ENCODE measurements around the gene EXT2.

DNA sequence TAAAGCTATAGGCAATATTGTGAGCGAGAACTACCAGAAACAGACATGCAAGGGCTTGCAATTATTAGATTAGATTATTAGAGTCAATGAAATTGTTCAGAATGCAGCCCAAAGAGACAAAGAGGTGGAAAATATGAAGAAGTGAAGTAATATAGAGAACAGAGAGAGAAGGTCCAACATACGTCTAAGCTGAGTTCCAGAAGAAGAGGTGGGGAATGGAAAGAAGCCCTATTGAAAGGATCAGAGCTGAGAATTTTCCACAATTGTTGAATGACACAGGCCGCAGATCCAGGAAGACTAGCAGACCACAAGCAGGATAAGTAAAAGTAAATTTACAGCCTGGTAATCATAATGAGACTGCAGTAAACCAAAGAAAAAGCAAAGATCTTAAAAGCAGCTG, 93.2 kb downstream of the EXT2 start:
- TF ChIP-seq CTCF (IDR thresholded peaks at IDR 0.05; ENCODE audit: insufficient read depth, low read depth, low read length) (no peak), EZH2 (IDR thresholded peaks at IDR 0.05; ENCODE audit: insufficient read depth, low read length) (no peak)

Measured in astrocyte (in vitro differentiated cells and primary cell).